Activated T-cell treated with anti-CD3 and anti-CD28 coated beads, Interleukin-2, amount 50 U/mL, for 1 hour (primary cell): ENCODE measurements around the gene LIMS2.

Source experiments
- DNase-seq: peaks from one replicate; pipeline ENCODE4 v3.0.0-alpha.2; 2020

LIMS2 gene

GRCh38 chr2:127656569-127657231 is 18.6 kb downstream of the LIMS2 start:
- DNase-seq, result no peak

GRCh38 chr2:127655209-127656073 is 19.9 kb downstream of the LIMS2 start:
- DNase-seq, result no peak

GRCh38 chr2:127654838-127655175 is 20.5 kb downstream of the LIMS2 start:
- DNase-seq, result no peak

GRCh38 chr2:127654084-127654837 is 21.1 kb downstream of the LIMS2 start:
- no peak for DNase-seq

- no peak for DNase-seq
These were observed 21.8 kb downstream of the LIMS2 start for GRCh38 chr2:127653421-127654083.

GRCh38 chr2:127652786-127653357 is 22.5 kb downstream of the LIMS2 start:
- DNase-seq, result no peak

- no peak for DNase-seq
These were observed 23.3 kb downstream of the LIMS2 start for GRCh38 chr2:127651971-127652550.

- DNase-seq, result no peak
These were observed 23.9 kb downstream of the LIMS2 start for GRCh38 chr2:127651381-127651809.

GRCh38 chr2:127650785-127651380 is 24.4 kb downstream of the LIMS2 start:
- no peak for DNase-seq

GRCh38 chr2:127650041-127650784 is 25.1 kb downstream of the LIMS2 start:
- no peak for DNase-seq

GRCh38 chr2:127649684-127650040 is 25.7 kb downstream of the LIMS2 start:
- peak; percentile 81 for DNase-seq

- DNase-seq, result no peak
These were observed 26.2 kb downstream of the LIMS2 start for GRCh38 chr2:127649100-127649611.

GRCh38 chr2:127648321-127648720 is 27.0 kb downstream of the LIMS2 start:
- DNase-seq, result no peak

- no peak for DNase-seq
These were observed 27.8 kb downstream of the LIMS2 start for GRCh38 chr2:127647242-127648190.

GRCh38 chr2:127646487-127647241 is 28.7 kb downstream of the LIMS2 start:
- DNase-seq, result no peak

- no peak for DNase-seq
These were observed 29.7 kb downstream of the LIMS2 start, which contains the start of gene GPR17 for GRCh38 chr2:127645395-127646291. TSS of gene GPR17 (plus strand) at chr2:127646153. CDS start at chr2:127650736, 4,583 bp downstream.

GRCh38 chr2:127645026-127645394 is 30.3 kb downstream of the LIMS2 start:
- no peak for DNase-seq
